Measurements from ENCODE around the gene DGKI.

Gene DGKI

DNA sequence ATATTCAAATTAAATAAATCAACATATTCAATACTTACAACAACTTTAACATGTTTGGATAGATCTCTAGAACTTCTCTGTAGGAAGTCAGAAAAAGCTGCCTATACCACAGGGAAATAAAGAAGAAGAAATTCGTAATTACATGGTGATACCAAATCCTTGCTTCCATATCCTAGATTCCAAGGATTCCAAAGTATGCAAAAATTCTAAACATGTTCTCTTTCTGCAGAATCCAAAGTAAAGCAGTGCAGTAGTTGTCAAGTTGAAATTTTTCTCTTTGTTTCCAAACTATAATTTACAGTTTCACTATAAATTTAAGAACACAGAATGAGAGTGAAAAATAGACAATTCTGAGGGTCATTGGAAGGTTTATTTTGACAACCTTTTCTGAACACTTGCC lies 269.6 kb downstream of the DGKI start:
- no peak for TF ChIP-seq CTCF (conservative IDR thresholded peaks at IDR 0.05; ENCODE audit: low read depth, low read length)
- Histone ChIP-seq H3K9ac (no peak overlapping the region), H3K4me1 (ENCODE audit: low read depth, poor library complexity, severe bottlenecking) (no peaks in the 10 kb centered on the region), H2AFZ (ENCODE audit: low read depth) (no peak overlapping the region), H3K79me2 (ENCODE audit: insufficient read depth, low read depth) (no peaks in the 10 kb centered on the region), H3K36me3 (ENCODE audit: insufficient read depth) (no peaks in the 10 kb centered on the region), H3K27ac (no peak overlapping the region), H4K20me1 (ENCODE audit: insufficient read depth) (no peaks in the 10 kb centered on the region), H3K27me3 (ENCODE audit: insufficient read depth, low read depth) (no peaks in the 10 kb centered on the region), H3K4me2 (no peak overlapping the region), H3K4me3 (IDR thresholded peaks at IDR 0.05; ENCODE audit: insufficient read depth, low read depth, low read length) (no peak overlapping the region)

DNA sequence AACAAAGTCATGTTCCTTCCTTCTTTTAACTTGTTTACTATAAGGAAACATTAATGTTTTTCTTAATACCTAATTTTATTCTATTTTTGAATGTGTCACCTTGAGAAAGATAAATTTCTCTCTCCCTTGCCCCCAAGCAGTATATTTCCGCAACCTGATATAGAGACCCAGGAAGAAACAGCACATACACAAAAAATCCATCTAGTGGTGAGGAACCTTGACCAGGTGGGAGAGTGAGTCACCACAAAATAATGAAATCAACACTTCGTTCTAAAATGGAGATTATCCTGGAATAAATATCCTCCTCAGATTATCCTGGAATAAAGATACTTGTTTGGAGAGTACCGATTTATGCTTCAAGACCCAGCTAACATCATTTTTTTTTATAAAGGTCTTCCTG lies 270.3 kb downstream of the DGKI start:
- no peaks in the 10 kb centered on the region for H3K79me2 ChIP-seq (ENCODE audit: insufficient read depth, low read depth)
- no peak overlapping the region for H3K27ac ChIP-seq
- H3K4me1 ChIP-seq (ENCODE audit: low read depth, poor library complexity, severe bottlenecking), result no peaks in the 10 kb centered on the region
- H3K9ac ChIP-seq, result no peak overlapping the region
- H3K4me2 ChIP-seq, result no peak overlapping the region
- no peak overlapping the region for H3K4me3 ChIP-seq (IDR thresholded peaks at IDR 0.05; ENCODE audit: insufficient read depth, low read depth, low read length)
- no peaks in the 10 kb centered on the region for H3K27me3 ChIP-seq (ENCODE audit: insufficient read depth, low read depth)
- no peaks in the 10 kb centered on the region for H3K36me3 ChIP-seq (ENCODE audit: insufficient read depth)
- no peak for TF ChIP-seq CTCF (conservative IDR thresholded peaks at IDR 0.05; ENCODE audit: low read depth, low read length)
- H2AFZ ChIP-seq (ENCODE audit: low read depth), result no peak overlapping the region
- no peaks in the 10 kb centered on the region for H4K20me1 ChIP-seq (ENCODE audit: insufficient read depth)

GRCh38 chr7:137574812-137575211 lies 272.0 kb downstream of the DGKI start:
- H3K4me3 ChIP-seq (IDR thresholded peaks at IDR 0.05; ENCODE audit: insufficient read depth, low read depth, low read length), result no peak overlapping the region
- H3K4me2 ChIP-seq, result no peak overlapping the region
- H3K27ac ChIP-seq, result no peak overlapping the region
- no peaks in the 10 kb centered on the region for H3K27me3 ChIP-seq (ENCODE audit: insufficient read depth, low read depth)
- H3K36me3 ChIP-seq (ENCODE audit: insufficient read depth), result no peaks in the 10 kb centered on the region
- no peak overlapping the region for H2AFZ ChIP-seq (ENCODE audit: low read depth)
- H4K20me1 ChIP-seq (ENCODE audit: insufficient read depth), result no peaks in the 10 kb centered on the region
- no peak overlapping the region for H3K9ac ChIP-seq
- TF ChIP-seq CTCF (conservative IDR thresholded peaks at IDR 0.05; ENCODE audit: low read depth, low read length), result no peak
- no peaks in the 10 kb centered on the region for H3K79me2 ChIP-seq (ENCODE audit: insufficient read depth, low read depth)
- H3K4me1 ChIP-seq (ENCODE audit: low read depth, poor library complexity, severe bottlenecking), result no peaks in the 10 kb centered on the region

GRCh38 chr7:137572056-137572784 lies 274.6 kb downstream of the DGKI start:
- H3K4me3 ChIP-seq (IDR thresholded peaks at IDR 0.05; ENCODE audit: insufficient read depth, low read depth, low read length), result no peak overlapping the region
- no peaks in the 10 kb centered on the region for H3K27me3 ChIP-seq (ENCODE audit: insufficient read depth, low read depth)
- no peak overlapping the region for H3K9ac ChIP-seq
- H3K4me1 ChIP-seq (ENCODE audit: low read depth, poor library complexity, severe bottlenecking), result no peaks in the 10 kb centered on the region
- H4K20me1 ChIP-seq (ENCODE audit: insufficient read depth), result no peaks in the 10 kb centered on the region
- H3K79me2 ChIP-seq (ENCODE audit: insufficient read depth, low read depth), result no peaks in the 10 kb centered on the region
- no peak overlapping the region for H3K27ac ChIP-seq
- no peak overlapping the region for H3K4me2 ChIP-seq
- no peak overlapping the region for H2AFZ ChIP-seq (ENCODE audit: low read depth)
- no peaks in the 10 kb centered on the region for H3K36me3 ChIP-seq (ENCODE audit: insufficient read depth)
- TF ChIP-seq CTCF (conservative IDR thresholded peaks at IDR 0.05; ENCODE audit: low read depth, low read length), result no peak

Data from KMS-11 (cell line).